IMR-90 (cell line): Measurements from ENCODE around the gene ENOX1.

Experiments used
- CTCF ChIP-seq: conservative IDR thresholded peaks from 2 replicates; pipeline ENCODE4 v1.5.1; 2012; ENCODE audit warnings: mild to moderate bottlenecking, low read depth, low read length, improper control_type of control experiment
- FOS ChIP-seq: fragments of 150-350 bp; IDR thresholded peaks from 2 replicates; pipeline ENCODE4 v1.6.1; 2016; ENCODE audit warnings: low read depth, low read length

GRCh38 chr13:43569658-43570057 is 217.1 kb downstream of the ENOX1 start:
- TF ChIP-seq FOS (no peak), CTCF (no peak)
